Endothelial cell of umbilical vein (primary cell): Measurements from ENCODE around the gene SPTSSB. TPM values are rescaled to one million over a fixed set of nuclear protein-coding genes. Genes with fewer than 3 reads are reported as not detected.

ENCODE experiments used
- BruUV-seq: library from RNA; stranded (reverse); fragments of 400-500 nt; replicated peaks from 2 replicates; lab custom pipeline; 2021; lab: Mats Ljungman, UMichigan
- CTCF ChIA-PET: fragments of 300-600, 350-600 bp; sonication (Branson Sonifier 250); formaldehyde crosslinking; loops from one replicate; lab custom pipeline; 2021; ENCODE audit warnings: antibody characterized with exemption, inconsistent platforms; lab: Charles Lee
- POLR2A ChIA-PET: fragments of 300-600, 350-600 bp; sonication (Branson Sonifier 250); formaldehyde crosslinking; loops from one replicate; lab custom pipeline; 2021; ENCODE audit warnings: antibody characterized with exemption, inconsistent platforms; lab: Charles Lee
- DNase-seq: peaks from one replicate; pipeline ENCODE4 v3.0.0-alpha.2; 2011; ENCODE audit warnings: low read depth, low spot score
- FAIRE-seq: peaks from 2 replicates; lab custom pipeline; 2011; peaks lifted over from hg19 to GRCh38; lab: Jason Lieb, UNC
- H2AFZ ChIP-seq: 2 replicates; pipeline ENCODE4 v1.6.0; 2012; ENCODE audit warnings: low read depth, low read length, control low read depth, inconsistent platforms
- H3K27ac ChIP-seq: 2 replicates; pipeline ENCODE4 v1.5.1; 2011; ENCODE audit warnings: low read depth, mild to moderate bottlenecking, control low read depth, low read length, moderate library complexity; ENCODE audit not compliant: insufficient read depth
- H3K27me3 ChIP-seq, 2 experiments: 2 replicates each; pipeline versions ENCODE4 v1.6.0 to v1.6.1; 2011; ENCODE audit warnings: low read length in 2 of 2, mixed read lengths in 1 of 2; ENCODE audit not compliant: control insufficient read depth in 2 of 2, insufficient read depth in 2 of 2
- H3K36me3 ChIP-seq, 2 experiments: 2 replicates in 1 of 2; 3 replicates in 1 of 2; pipeline ENCODE4 v1.5.1; 2011; ENCODE audit warnings: low read length in 2 of 2, mild to moderate bottlenecking in 1 of 2, moderate library complexity in 1 of 2; ENCODE audit not compliant: control insufficient read depth in 2 of 2, insufficient read depth in 2 of 2; ENCODE audit errors: extremely low read depth in 1 of 2
- H3K4me1 ChIP-seq: 3 replicates; pipeline ENCODE4 v1.5.1; 2011; ENCODE audit warnings: mild to moderate bottlenecking, low read length; ENCODE audit not compliant: control insufficient read depth, insufficient read depth; ENCODE audit errors: extremely low read depth
- H3K4me2 ChIP-seq: 2 replicates; pipeline ENCODE4 v1.6.1; 2011; ENCODE audit warnings: low read length, control low read depth, mixed read lengths; ENCODE audit not compliant: insufficient read depth
- H3K4me3 ChIP-seq, 3 experiments: fragments of 200-600 bp in 1 of 3; sonication (generic), shearing (Covaris generic) in 1 of 3; replicated peaks in 1 of 3; 2 replicates each; pipeline ENCODE4 v1.5.1; 2011 to 2016; ENCODE audit warnings: control low read depth in 3 of 3, low read length in 3 of 3, mild to moderate bottlenecking in 2 of 3, inconsistent platforms in 1 of 3, low read depth in 1 of 3, moderate library complexity in 1 of 3; ENCODE audit not compliant: insufficient read depth in 1 of 3
- H3K79me2 ChIP-seq: 2 replicates; pipeline ENCODE4 v1.6.0; 2012; ENCODE audit warnings: low read length, inconsistent platforms; ENCODE audit not compliant: control insufficient read depth, insufficient read depth
- H3K9ac ChIP-seq: replicated peaks from 2 replicates; pipeline ENCODE3; 2011; ENCODE audit warnings: low read length, control low read depth; ENCODE audit not compliant: insufficient read depth; ENCODE audit errors: extremely low read depth
- H3K9me1 ChIP-seq: replicated peaks from 3 replicates; pipeline ENCODE4 v1.6.0; 2011; ENCODE audit warnings: mild to moderate bottlenecking, low read length; ENCODE audit not compliant: control insufficient read depth, insufficient read depth; ENCODE audit errors: extremely low read depth
- H3K9me3 ChIP-seq: replicated peaks from 2 replicates; pipeline ENCODE4 v1.5.1; 2012; ENCODE audit warnings: low read length, inconsistent platforms; ENCODE audit not compliant: control insufficient read depth, insufficient read depth
- H4K20me1 ChIP-seq: replicated peaks from 2 replicates; pipeline ENCODE3; 2011; ENCODE audit warnings: mild to moderate bottlenecking, low read length; ENCODE audit not compliant: control insufficient read depth, insufficient read depth; ENCODE audit errors: extremely low read depth
- EZH2 ChIP-seq: IDR thresholded peaks from 2 replicates; pipeline ENCODE4 v1.6.1; 2012; ENCODE audit warnings: borderline replicate concordance, low read depth, mild to moderate bottlenecking, moderate library complexity, low read length, inconsistent platforms; ENCODE audit not compliant: severe bottlenecking
- FOS ChIP-seq: IDR thresholded peaks from 2 replicates; pipeline ENCODE4 v1.6.1; 2011; ENCODE audit warnings: mild to moderate bottlenecking, low read length, moderate library complexity, borderline replicate concordance; ENCODE audit not compliant: insufficient read depth
- GATA2 ChIP-seq: IDR thresholded peaks from 2 replicates; pipeline ENCODE4 v1.7.0; 2011; ENCODE audit warnings: low read depth, mild to moderate bottlenecking, moderate library complexity, mixed read lengths, low read length; ENCODE audit not compliant: insufficient read length, insufficient read depth
- JUN ChIP-seq: IDR thresholded peaks from 2 replicates; pipeline ENCODE4 v1.6.1; 2011; ENCODE audit warnings: borderline replicate concordance, low read depth; ENCODE audit not compliant: insufficient read length, insufficient read depth
- MYC ChIP-seq: IDR thresholded peaks from one replicate; pipeline ENCODE4 v1.6.1; 2011; ENCODE audit warnings: mild to moderate bottlenecking, low read depth, low read length
- POLR2A ChIP-seq: IDR thresholded peaks from 2 replicates; pipeline ENCODE4 v1.6.1; 2012; ENCODE audit warnings: low read depth, mild to moderate bottlenecking, control low read depth, low read length
- POLR2AphosphoS5 ChIP-seq: IDR thresholded peaks from 2 replicates; pipeline ENCODE4 v1.6.1; 2012; ENCODE audit warnings: low read depth, mild to moderate bottlenecking, control low read depth, low read length, moderate library complexity; ENCODE audit not compliant: insufficient read depth
- dilution Hi-C: fragments of 300-500 bp; cut with MboI; formaldehyde crosslinking; loops from one replicate; pipeline ENCODE4 v1.15.0; 2019; ENCODE audit warnings: low sequenced_read_pairs; ENCODE audit not compliant: extremely low pct_ligation_motif_present
- intact Hi-C: fragments of 100-400 bp; cut with micrococcal nuclease; formaldehyde crosslinking; loops from one replicate; pipeline ENCODE4 v1.10.0; 2022
- polyA plus RNA-seq, 4 experiments: library from polyadenylated mRNA; depleted of rRNA in 3 of 4; stranded (reverse) in 3 of 4; unstranded in 1 of 4; fragments of >200 nt; gene quantifications; 2 replicates each; pipeline versions ENCODE4 v1.2.1 to v1.2.3, GENCODE V29; 2011 to 2012; ENCODE audit warnings: missing spikeins in 1 of 4
- total RNA-seq: library from RNA; stranded (reverse); gene quantifications from 2 replicates; pipeline ENCODE4 v1.2.3, GENCODE V29; 2021
- TF ChIP-seq, protein P1 (sequence below), 2 donors: IDR thresholded peaks; 1 replicate in 1 of 2; 2 replicates in 1 of 2; pipeline ENCODE4 v1.5.1; 2011; ENCODE audit warnings: low read length in 2 of 2, mild to moderate bottlenecking in 2 of 2, moderate library complexity in 2 of 2, control low read depth in 1 of 2, inconsistent platforms in 1 of 2, low read depth in 1 of 2; ENCODE audit not compliant: insufficient read depth in 1 of 2; ENCODE audit errors: extremely low read depth in 1 of 2
- TF ChIP-seq, protein P2 (sequence below): IDR thresholded peaks from 2 replicates; pipeline ENCODE4 v1.6.1; 2011; ENCODE audit not compliant: insufficient read depth, insufficient read length

The SPTSSB gene
- total and polyA plus RNA-seq, 2 donors (not counting 3 experiments of a cell fraction or from before 2014, with no cell fraction given) = not detected

DNA sequence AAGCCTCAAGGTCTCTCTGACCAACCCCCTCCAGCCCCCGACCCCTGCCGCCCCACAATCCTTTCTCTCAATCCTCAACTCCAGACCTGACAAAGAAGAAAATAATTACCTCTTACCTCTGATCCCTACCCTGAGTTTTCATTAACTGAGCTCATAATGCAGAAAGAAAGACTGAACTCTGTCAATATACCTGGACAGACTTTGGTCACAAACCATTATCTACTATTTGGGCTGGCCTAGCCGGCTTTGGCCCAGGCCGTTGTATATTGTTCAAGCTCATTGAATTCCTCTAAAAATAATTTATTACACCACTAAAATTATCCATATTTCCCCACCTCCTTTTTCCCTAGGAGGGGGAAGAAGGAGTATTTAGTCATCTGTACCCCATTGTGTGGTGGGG, 29.3 kb upstream of the SPTSSB start:
- H3K79me2 ChIP-seq = no peaks in the 10 kb centered on the region
- TF ChIP-seq JUN = no peak
- TF ChIP-seq MYC = no peak
- TF ChIP-seq, protein P1, sequence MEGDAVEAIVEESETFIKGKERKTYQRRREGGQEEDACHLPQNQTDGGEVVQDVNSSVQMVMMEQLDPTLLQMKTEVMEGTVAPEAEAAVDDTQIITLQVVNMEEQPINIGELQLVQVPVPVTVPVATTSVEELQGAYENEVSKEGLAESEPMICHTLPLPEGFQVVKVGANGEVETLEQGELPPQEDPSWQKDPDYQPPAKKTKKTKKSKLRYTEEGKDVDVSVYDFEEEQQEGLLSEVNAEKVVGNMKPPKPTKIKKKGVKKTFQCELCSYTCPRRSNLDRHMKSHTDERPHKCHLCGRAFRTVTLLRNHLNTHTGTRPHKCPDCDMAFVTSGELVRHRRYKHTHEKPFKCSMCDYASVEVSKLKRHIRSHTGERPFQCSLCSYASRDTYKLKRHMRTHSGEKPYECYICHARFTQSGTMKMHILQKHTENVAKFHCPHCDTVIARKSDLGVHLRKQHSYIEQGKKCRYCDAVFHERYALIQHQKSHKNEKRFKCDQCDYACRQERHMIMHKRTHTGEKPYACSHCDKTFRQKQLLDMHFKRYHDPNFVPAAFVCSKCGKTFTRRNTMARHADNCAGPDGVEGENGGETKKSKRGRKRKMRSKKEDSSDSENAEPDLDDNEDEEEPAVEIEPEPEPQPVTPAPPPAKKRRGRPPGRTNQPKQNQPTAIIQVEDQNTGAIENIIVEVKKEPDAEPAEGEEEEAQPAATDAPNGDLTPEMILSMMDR (IDR thresholded peaks at IDR 0.05; ENCODE audit: extremely low read depth in 1 of 2, insufficient read depth in 1 of 2, low read depth in 1 of 2, low read length in 2 of 2) = no peak
- no peak for TF ChIP-seq EZH2
- TF ChIP-seq POLR2AphosphoS5 = no peak
- TF ChIP-seq GATA2 = no peak
- no peak for TF ChIP-seq FOS
- no peak for TF ChIP-seq POLR2A
- TF ChIP-seq, protein P2, sequence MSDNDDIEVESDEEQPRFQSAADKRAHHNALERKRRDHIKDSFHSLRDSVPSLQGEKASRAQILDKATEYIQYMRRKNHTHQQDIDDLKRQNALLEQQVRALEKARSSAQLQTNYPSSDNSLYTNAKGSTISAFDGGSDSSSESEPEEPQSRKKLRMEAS = no peak
- H3K36me3 ChIP-seq = no peaks in the 10 kb centered on the region
- DNase-seq (no peak), FAIRE-seq (no peak)
- dilution Hi-C loops (no loop called here), intact Hi-C loops (no loop called here)
- no peak overlapping the region for H3K9ac ChIP-seq
- no peaks in the 10 kb centered on the region for H3K9me1 ChIP-seq
- POLR2A ChIA-PET = no interaction called here
- H3K27ac ChIP-seq = no peak overlapping the region
- no TSS peak for BruUV-seq
- H3K9me3 ChIP-seq = no peaks in the 10 kb centered on the region
- CTCF ChIA-PET = interaction anchor here (1.5 kb wide), 1 partner anchor 10 kb away, joined by 6 read pairs; no protein-coding TSS in a partner anchor
- no peak overlapping the region for H3K4me2 ChIP-seq
- H3K27me3 ChIP-seq = no peaks in the 10 kb centered on the region
- H3K4me3 ChIP-seq = no peak overlapping the region
- H3K4me1 ChIP-seq = no peaks in the 10 kb centered on the region
- no peak overlapping the region for H2AFZ ChIP-seq
- H4K20me1 ChIP-seq = no peaks in the 10 kb centered on the region
